HG03558 (cell line): Measurements from ENCODE around the gene USP9Y.
"Not testable (repeated sequence)": the region's sequence is repeated elsewhere in the genome, so short reads cannot be mapped to it uniquely, and the experiment has no call there.

Experiments used
- ATAC-seq: cut with Tn5 transposase; IDR thresholded peaks from one replicate; pipeline ENCODE4 v1.9.1; 2021; ENCODE audit warnings: moderate number of reproducible peaks; ENCODE audit not compliant: unreplicated experiment; ENCODE audit errors: extremely low read depth

Gene USP9Y

GRCh38 chrY:12701181-12701695, at the start of gene USP9Y:
TSS of gene USP9Y (plus strand) at chrY:12701231. CDS start at chrY:12709448, 8,217 bp downstream.
- ATAC-seq = no peak

GRCh38 chrY:12651621-12652036, 49.4 kb upstream of the USP9Y start:
- no peak for ATAC-seq

- ATAC-seq = no peak
Measured at GRCh38 chrY:12661745-12662681, 39.0 kb upstream of the USP9Y start.

- no peak for ATAC-seq
Measured at GRCh38 chrY:12662745-12663591, 38.1 kb upstream of the USP9Y start.

- ATAC-seq = not testable (repeated sequence)
Measured at GRCh38 chrY:12663845-12664244, 37.2 kb upstream of the USP9Y start.

GRCh38 chrY:12678111-12678510, 22.9 kb upstream of the USP9Y start:
- ATAC-seq = no peak

GRCh38 chrY:12681535-12681934, 19.5 kb upstream of the USP9Y start:
- ATAC-seq = no peak

- ATAC-seq = no peak
Measured at GRCh38 chrY:12688337-12688736, 12.7 kb upstream of the USP9Y start.

- no peak for ATAC-seq
Measured at GRCh38 chrY:12700087-12700486, 944 bp upstream of the USP9Y start.

GRCh38 chrY:12702174-12702573, 1.1 kb downstream of the USP9Y start:
- ATAC-seq = no peak

- ATAC-seq = no peak
Measured at GRCh38 chrY:12710460-12710859, 9.4 kb downstream of the USP9Y start.

GRCh38 chrY:12715376-12715775, 14.3 kb downstream of the USP9Y start:
- ATAC-seq = no peak

GRCh38 chrY:12729746-12730145, 28.7 kb downstream of the USP9Y start:
- ATAC-seq = no peak

GRCh38 chrY:12733625-12734024, 32.6 kb downstream of the USP9Y start:
- ATAC-seq = no peak

- ATAC-seq = no peak
Measured at GRCh38 chrY:12734051-12734450, 33.0 kb downstream of the USP9Y start.

- no peak for ATAC-seq
Measured at GRCh38 chrY:12741414-12741813, 40.4 kb downstream of the USP9Y start.

GRCh38 chrY:12742725-12743124, 41.7 kb downstream of the USP9Y start:
- no peak for ATAC-seq

- ATAC-seq = no peak
Measured at GRCh38 chrY:12744091-12744490, 43.1 kb downstream of the USP9Y start.

- ATAC-seq = no peak
Measured at GRCh38 chrY:12749293-12749692, 48.3 kb downstream of the USP9Y start.

- no peak for ATAC-seq
Measured at GRCh38 chrY:12752856-12753255, 51.8 kb downstream of the USP9Y start.

- ATAC-seq = no peak
Measured at GRCh38 chrY:12756021-12756420, 55.0 kb downstream of the USP9Y start.
